HG02840 (cell line): ENCODE data around the gene NAALADL2.
"Not testable (repeated sequence)": the region's sequence is repeated elsewhere in the genome, so short reads cannot be mapped to it uniquely, and the experiment has no call there.

ENCODE experiments used
- ATAC-seq: cut with Tn5 transposase; IDR thresholded peaks from one replicate; pipeline ENCODE4 v1.9.1; 2021; ENCODE audit warnings: mild to moderate bottlenecking, moderate library complexity, moderate number of reproducible peaks; ENCODE audit not compliant: unreplicated experiment, low FRiP score

Gene NAALADL2

GRCh38 chr3:175246766-175247165 lies 387.6 kb downstream of the NAALADL2 start:
- no peak for ATAC-seq

- ATAC-seq: no peak
Observed at GRCh38 chr3:175247629-175248028, 388.5 kb downstream of the NAALADL2 start.

- ATAC-seq: no peak
Observed at GRCh38 chr3:175248832-175249231, 389.7 kb downstream of the NAALADL2 start.

GRCh38 chr3:175255698-175256097 lies 396.6 kb downstream of the NAALADL2 start:
- ATAC-seq: no peak

- ATAC-seq: no peak
Observed at GRCh38 chr3:175257123-175257522, 398.0 kb downstream of the NAALADL2 start.

GRCh38 chr3:175258763-175259162 lies 399.6 kb downstream of the NAALADL2 start:
- no peak for ATAC-seq

GRCh38 chr3:175260145-175260794 lies 401.1 kb downstream of the NAALADL2 start:
- no peak for ATAC-seq

GRCh38 chr3:175266478-175266877 lies 407.3 kb downstream of the NAALADL2 start:
- ATAC-seq: no peak

- ATAC-seq: no peak
Observed at GRCh38 chr3:175267121-175267531, 408.0 kb downstream of the NAALADL2 start.

GRCh38 chr3:175267561-175267960 lies 408.4 kb downstream of the NAALADL2 start:
- no peak for ATAC-seq

- ATAC-seq: no peak
Observed at GRCh38 chr3:175269394-175269793, 410.3 kb downstream of the NAALADL2 start.

GRCh38 chr3:175270198-175270837 lies 411.2 kb downstream of the NAALADL2 start:
- no peak for ATAC-seq

- no peak for ATAC-seq
Observed at GRCh38 chr3:175270866-175271265, 411.7 kb downstream of the NAALADL2 start.

GRCh38 chr3:175271465-175271864 lies 412.3 kb downstream of the NAALADL2 start:
- ATAC-seq: not testable (repeated sequence)

GRCh38 chr3:175272392-175272791 lies 413.3 kb downstream of the NAALADL2 start:
- ATAC-seq: no peak

GRCh38 chr3:175273573-175273972 lies 414.4 kb downstream of the NAALADL2 start:
- ATAC-seq: no peak

- no peak for ATAC-seq
Observed at GRCh38 chr3:175274056-175274455, 414.9 kb downstream of the NAALADL2 start.

GRCh38 chr3:175274474-175275218 lies 415.5 kb downstream of the NAALADL2 start:
- no peak for ATAC-seq

GRCh38 chr3:175278680-175279079 lies 419.5 kb downstream of the NAALADL2 start:
- no peak for ATAC-seq

GRCh38 chr3:175279457-175279856 lies 420.3 kb downstream of the NAALADL2 start:
- no peak for ATAC-seq

GRCh38 chr3:175279911-175280310 lies 420.8 kb downstream of the NAALADL2 start:
- no peak for ATAC-seq
